Measurements from ENCODE around the gene PDE4D. TPM values are rescaled to one million over a fixed set of nuclear protein-coding genes. Genes with fewer than 3 reads are reported as not detected.

Gene PDE4D
- total and polyA plus RNA-seq, 2 donors (not counting 1 experiment from before 2014, with no cell fraction given), result 14.9 to 171 TPM

DNA sequence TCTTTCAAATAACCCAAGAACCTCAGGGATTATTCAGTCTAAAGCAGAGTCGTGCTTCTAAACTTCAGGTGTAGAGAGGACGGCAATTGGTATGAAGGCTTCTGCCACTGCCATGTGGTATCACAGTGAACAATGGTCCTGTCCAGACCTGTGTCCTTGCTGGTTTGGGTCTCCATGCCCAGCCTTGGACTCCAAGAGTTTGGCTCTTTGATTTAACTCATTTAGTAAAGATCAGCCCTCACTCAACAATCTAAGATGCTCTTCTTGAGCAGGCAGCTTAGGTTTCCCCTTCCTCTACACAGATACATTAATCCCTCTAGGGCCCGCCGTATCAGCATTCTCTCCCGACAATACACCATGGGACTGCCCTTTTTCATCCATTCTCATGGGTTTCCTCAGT, 792.7 kb downstream of the PDE4D start:
- no peaks in the 10 kb centered on the region for H3K9me3 Mint-ChIP-seq (ENCODE audit: insufficient read depth)
- Histone ChIP-seq H3K36me3 (replicated peaks in 1 of 2; ENCODE audit: control extremely low read depth in 1 of 2, control insufficient read depth in 1 of 2, extremely low read depth in 1 of 2, insufficient read depth in 2 of 2, low read length in 1 of 2) (no peaks in the 10 kb centered on the region), H3K4me3 (ENCODE audit: control extremely low read depth in 1 of 5, extremely low read depth in 1 of 5, insufficient read depth in 1 of 5, low read depth in 2 of 5, low read length in 4 of 5) (no peak overlapping the region), H3K27ac (ENCODE audit: low read length in 2 of 2) (no peak overlapping the region), H4K20me1 (ENCODE audit: control insufficient read depth, insufficient read depth, low read length, poor library complexity, severe bottlenecking) (no peaks in the 10 kb centered on the region), H3K9me3 (ENCODE audit: control extremely low read depth in 1 of 3, control insufficient read depth in 2 of 3, insufficient read depth in 1 of 3, low read length in 2 of 3) (no peaks in the 10 kb centered on the region), H3K4me1 (ENCODE audit: control insufficient read depth in 2 of 2, insufficient read depth in 2 of 2, low read length in 2 of 2) (no peaks in the 10 kb centered on the region), H2AFZ (ENCODE audit: insufficient read depth, low read depth, low read length, poor library complexity, severe bottlenecking) (no peak overlapping the region), H3K79me2 (ENCODE audit: control insufficient read depth, insufficient read depth, low read length) (no peaks in the 10 kb centered on the region), H3K4me2 (replicated peaks; ENCODE audit: low read depth, low read length, poor library complexity, severe bottlenecking) (no peak overlapping the region), H3K27me3 (replicated peaks in 1 of 4; ENCODE audit: control extremely low read depth in 1 of 4, control insufficient read depth in 3 of 4, insufficient read depth in 4 of 4, low read length in 3 of 4) (no peaks in the 10 kb centered on the region), H3K9ac (ENCODE audit: low read length) (no peak overlapping the region)
- ChIA-PET CTCF (no interaction called here), POLR2A (no interaction called here)
- no peak for TF ChIP-seq EZH2 (IDR thresholded peaks at IDR 0.05; ENCODE audit: borderline replicate concordance, insufficient read depth, low read depth, low read length, poor library complexity, severe bottlenecking)
- TF ChIP-seq CTCF (IDR thresholded peaks at IDR 0.05), result no peak
- 93% methylated on average over 2 of the region's 5 CpGs for WGBS (ENCODE audit: insufficient coverage)
- DNase-seq, result no peak
- no peak for ATAC-seq (ENCODE audit: low read depth)
- no peaks in the 10 kb centered on the region for H3K4me1 Mint-ChIP-seq
- no peaks in the 10 kb centered on the region for H3K27me3 Mint-ChIP-seq
- intact Hi-C loops (cut with micrococcal nuclease), result no loop called here
- H3K27ac Mint-ChIP-seq, result no peak overlapping the region
- no peak overlapping the region for H3K4me3 Mint-ChIP-seq

GRCh38 chr5:59099995-59100345, 793.6 kb downstream of the PDE4D start:
- no peaks in the 10 kb centered on the region for H3K4me1 ChIP-seq (ENCODE audit: control insufficient read depth in 2 of 2, insufficient read depth in 2 of 2, low read length in 2 of 2)
- Mint-ChIP-seq H3K27ac (no peak overlapping the region), H3K9me3 (ENCODE audit: insufficient read depth) (no peaks in the 10 kb centered on the region), H3K4me3 (no peak overlapping the region), H3K27me3 (no peaks in the 10 kb centered on the region), H3K4me1 (no peaks in the 10 kb centered on the region)
- ChIA-PET CTCF (no interaction called here), POLR2A (no interaction called here)
- H3K36me3 ChIP-seq (replicated peaks in 1 of 2; ENCODE audit: control extremely low read depth in 1 of 2, control insufficient read depth in 1 of 2, extremely low read depth in 1 of 2, insufficient read depth in 2 of 2, low read length in 1 of 2), result no peaks in the 10 kb centered on the region
- H2AFZ ChIP-seq (ENCODE audit: insufficient read depth, low read depth, low read length, poor library complexity, severe bottlenecking), result no peak overlapping the region
- DNase-seq (no peak), ATAC-seq (ENCODE audit: low read depth) (no peak)
- H3K9ac ChIP-seq (ENCODE audit: low read length), result no peak overlapping the region
- no peaks in the 10 kb centered on the region for H3K79me2 ChIP-seq (ENCODE audit: control insufficient read depth, insufficient read depth, low read length)
- H3K4me2 ChIP-seq (replicated peaks; ENCODE audit: low read depth, low read length, poor library complexity, severe bottlenecking), result no peak overlapping the region
- H4K20me1 ChIP-seq (ENCODE audit: control insufficient read depth, insufficient read depth, low read length, poor library complexity, severe bottlenecking), result no peaks in the 10 kb centered on the region
- H3K9me3 ChIP-seq (ENCODE audit: control extremely low read depth in 1 of 3, control insufficient read depth in 2 of 3, insufficient read depth in 1 of 3, low read length in 2 of 3), result no peaks in the 10 kb centered on the region
- intact Hi-C loops (cut with micrococcal nuclease), result no loop called here
- H3K27ac ChIP-seq (ENCODE audit: low read length in 2 of 2), result no peak overlapping the region
- H3K27me3 ChIP-seq (replicated peaks in 1 of 4; ENCODE audit: control extremely low read depth in 1 of 4, control insufficient read depth in 3 of 4, insufficient read depth in 4 of 4, low read length in 3 of 4), result no peaks in the 10 kb centered on the region
- no peak overlapping the region for H3K4me3 ChIP-seq (ENCODE audit: control extremely low read depth in 1 of 5, extremely low read depth in 1 of 5, insufficient read depth in 1 of 5, low read depth in 2 of 5, low read length in 4 of 5)
- WGBS (ENCODE audit: insufficient coverage), result 95% methylated on average over 4 of the region's 6 CpGs
- TF ChIP-seq EZH2 (IDR thresholded peaks at IDR 0.05; ENCODE audit: borderline replicate concordance, insufficient read depth, low read depth, low read length, poor library complexity, severe bottlenecking) (no peak), CTCF (IDR thresholded peaks at IDR 0.05) (no peak)
